Measurements from ENCODE around the gene KRT73.

DNA sequence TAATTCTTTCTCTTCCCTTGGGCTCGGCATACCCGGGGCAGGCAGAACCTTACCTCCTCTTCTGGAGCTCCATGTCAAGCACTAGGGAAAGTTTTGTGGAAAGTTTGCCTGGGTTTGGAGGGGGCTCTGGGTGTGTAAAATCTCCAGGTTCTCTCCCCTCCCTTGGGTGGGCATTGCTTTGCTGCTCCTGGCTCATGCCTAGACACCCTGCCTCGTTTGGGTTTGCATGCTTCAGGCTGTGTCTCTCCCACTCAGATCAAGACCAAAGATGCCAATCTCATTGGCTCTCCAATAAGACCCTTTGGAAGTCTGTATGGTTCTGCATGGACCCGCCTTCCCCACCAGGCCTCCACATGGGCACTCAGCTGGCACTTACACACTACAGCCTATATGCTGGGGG, 39.8 kb upstream of the KRT73 start:
- TF ChIP-seq, protein P1, sequence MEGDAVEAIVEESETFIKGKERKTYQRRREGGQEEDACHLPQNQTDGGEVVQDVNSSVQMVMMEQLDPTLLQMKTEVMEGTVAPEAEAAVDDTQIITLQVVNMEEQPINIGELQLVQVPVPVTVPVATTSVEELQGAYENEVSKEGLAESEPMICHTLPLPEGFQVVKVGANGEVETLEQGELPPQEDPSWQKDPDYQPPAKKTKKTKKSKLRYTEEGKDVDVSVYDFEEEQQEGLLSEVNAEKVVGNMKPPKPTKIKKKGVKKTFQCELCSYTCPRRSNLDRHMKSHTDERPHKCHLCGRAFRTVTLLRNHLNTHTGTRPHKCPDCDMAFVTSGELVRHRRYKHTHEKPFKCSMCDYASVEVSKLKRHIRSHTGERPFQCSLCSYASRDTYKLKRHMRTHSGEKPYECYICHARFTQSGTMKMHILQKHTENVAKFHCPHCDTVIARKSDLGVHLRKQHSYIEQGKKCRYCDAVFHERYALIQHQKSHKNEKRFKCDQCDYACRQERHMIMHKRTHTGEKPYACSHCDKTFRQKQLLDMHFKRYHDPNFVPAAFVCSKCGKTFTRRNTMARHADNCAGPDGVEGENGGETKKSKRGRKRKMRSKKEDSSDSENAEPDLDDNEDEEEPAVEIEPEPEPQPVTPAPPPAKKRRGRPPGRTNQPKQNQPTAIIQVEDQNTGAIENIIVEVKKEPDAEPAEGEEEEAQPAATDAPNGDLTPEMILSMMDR (IDR thresholded peaks at IDR 0.05; ENCODE audit: poor library complexity), result no peak
- no peak for TF ChIP-seq EZH2 (IDR thresholded peaks at IDR 0.05; ENCODE audit: borderline replicate concordance)
- TF ChIP-seq EZH2phosphoT487 (IDR thresholded peaks at IDR 0.05; ENCODE audit: low read depth, severe bottlenecking, unreplicated experiment), result no peak
